ENCODE data around the gene NOP10.

DNA sequence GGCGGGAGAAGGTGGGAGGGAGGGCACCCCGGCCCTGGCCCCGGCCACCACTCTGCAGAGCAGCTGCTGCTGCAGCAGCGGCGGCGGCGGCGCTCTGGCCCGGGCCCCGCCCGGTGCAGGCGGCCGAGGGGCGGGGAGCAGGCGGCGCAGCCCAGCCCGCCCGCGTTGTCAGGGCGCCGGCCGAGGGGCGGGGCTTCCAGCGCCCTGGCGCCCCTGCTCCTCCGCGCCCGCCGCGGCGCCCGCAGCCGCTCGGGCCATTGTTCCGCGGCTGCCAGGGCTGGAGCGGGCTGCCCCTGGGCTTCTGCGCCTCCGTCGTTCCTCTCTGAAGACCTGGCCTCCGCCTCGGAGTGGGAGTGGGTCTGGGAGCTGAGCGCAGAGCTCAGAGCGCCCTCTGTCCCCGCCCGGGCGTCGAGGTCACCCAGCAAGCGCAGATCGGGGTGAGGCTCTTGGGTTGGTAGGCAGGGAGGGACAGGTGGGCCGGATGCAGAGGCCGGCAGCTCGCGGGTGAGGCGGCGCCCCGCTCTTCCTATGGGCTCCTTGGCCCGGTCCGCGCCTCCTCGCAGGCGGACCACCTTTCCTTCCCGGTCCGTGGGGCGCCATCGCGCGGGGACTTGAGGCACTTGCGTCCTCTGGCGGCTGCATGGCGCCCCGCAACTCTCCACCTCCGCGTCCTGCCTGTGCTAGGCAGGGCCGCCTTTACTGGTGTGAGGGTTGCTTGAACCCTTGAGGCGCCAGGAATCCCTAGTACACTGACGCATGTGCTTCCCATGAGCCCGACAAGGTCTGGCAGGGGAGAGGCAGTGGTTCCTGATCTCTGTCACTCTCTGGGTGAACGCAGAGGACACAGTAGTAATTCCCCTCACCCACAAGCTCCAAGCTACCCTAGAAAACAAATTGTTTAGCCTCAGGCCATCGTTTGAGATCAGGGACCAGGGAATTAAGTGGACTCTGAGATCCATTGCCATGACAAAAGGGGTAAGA lies 24.5 kb upstream of the NOP10 start, which contains the start of gene LPCAT4:
- TF ChIP-seq, protein P1, sequence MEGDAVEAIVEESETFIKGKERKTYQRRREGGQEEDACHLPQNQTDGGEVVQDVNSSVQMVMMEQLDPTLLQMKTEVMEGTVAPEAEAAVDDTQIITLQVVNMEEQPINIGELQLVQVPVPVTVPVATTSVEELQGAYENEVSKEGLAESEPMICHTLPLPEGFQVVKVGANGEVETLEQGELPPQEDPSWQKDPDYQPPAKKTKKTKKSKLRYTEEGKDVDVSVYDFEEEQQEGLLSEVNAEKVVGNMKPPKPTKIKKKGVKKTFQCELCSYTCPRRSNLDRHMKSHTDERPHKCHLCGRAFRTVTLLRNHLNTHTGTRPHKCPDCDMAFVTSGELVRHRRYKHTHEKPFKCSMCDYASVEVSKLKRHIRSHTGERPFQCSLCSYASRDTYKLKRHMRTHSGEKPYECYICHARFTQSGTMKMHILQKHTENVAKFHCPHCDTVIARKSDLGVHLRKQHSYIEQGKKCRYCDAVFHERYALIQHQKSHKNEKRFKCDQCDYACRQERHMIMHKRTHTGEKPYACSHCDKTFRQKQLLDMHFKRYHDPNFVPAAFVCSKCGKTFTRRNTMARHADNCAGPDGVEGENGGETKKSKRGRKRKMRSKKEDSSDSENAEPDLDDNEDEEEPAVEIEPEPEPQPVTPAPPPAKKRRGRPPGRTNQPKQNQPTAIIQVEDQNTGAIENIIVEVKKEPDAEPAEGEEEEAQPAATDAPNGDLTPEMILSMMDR (IDR thresholded peaks at IDR 0.05), result peak; percentile 86 to 99 (median 96)
- TF ChIP-seq POLR2A (IDR thresholded peaks at IDR 0.05), result peak in 1 of 2 donors; percentile 75

Data from heart left ventricle (tissue), 13 donors.